ENCODE data around the gene MITD1.

- no peak for TF ChIP-seq EZH2 (IDR thresholded peaks at IDR 0.05; ENCODE audit: borderline replicate concordance)
- TF ChIP-seq, protein P1, sequence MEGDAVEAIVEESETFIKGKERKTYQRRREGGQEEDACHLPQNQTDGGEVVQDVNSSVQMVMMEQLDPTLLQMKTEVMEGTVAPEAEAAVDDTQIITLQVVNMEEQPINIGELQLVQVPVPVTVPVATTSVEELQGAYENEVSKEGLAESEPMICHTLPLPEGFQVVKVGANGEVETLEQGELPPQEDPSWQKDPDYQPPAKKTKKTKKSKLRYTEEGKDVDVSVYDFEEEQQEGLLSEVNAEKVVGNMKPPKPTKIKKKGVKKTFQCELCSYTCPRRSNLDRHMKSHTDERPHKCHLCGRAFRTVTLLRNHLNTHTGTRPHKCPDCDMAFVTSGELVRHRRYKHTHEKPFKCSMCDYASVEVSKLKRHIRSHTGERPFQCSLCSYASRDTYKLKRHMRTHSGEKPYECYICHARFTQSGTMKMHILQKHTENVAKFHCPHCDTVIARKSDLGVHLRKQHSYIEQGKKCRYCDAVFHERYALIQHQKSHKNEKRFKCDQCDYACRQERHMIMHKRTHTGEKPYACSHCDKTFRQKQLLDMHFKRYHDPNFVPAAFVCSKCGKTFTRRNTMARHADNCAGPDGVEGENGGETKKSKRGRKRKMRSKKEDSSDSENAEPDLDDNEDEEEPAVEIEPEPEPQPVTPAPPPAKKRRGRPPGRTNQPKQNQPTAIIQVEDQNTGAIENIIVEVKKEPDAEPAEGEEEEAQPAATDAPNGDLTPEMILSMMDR (IDR thresholded peaks at IDR 0.05; ENCODE audit: poor library complexity) = no peak
Measured at GRCh38 chr2:99217929-99218501, 37.2 kb upstream of the MITD1 start.

Data from hepatocyte (in vitro differentiated cells).